Gastrocnemius medialis (tissue), 4 donors: ENCODE data around the gene C17orf75. TPM values are rescaled to one million over a fixed set of nuclear protein-coding genes. Genes with fewer than 3 reads are reported as not detected.
"Not testable (repeated sequence)": the region's sequence is repeated elsewhere in the genome, so short reads cannot be mapped to it uniquely, and the experiment has no call there.

Experiments used
- ATAC-seq, 2 donors: fragments of 150-250 bp; one replicate each; pipeline ENCODE4 v1.9.1; 2016
- DNase-seq, 2 donors: peaks; one replicate each; pipeline ENCODE4 v3.0.0-alpha.2; 2019
- H3K27ac ChIP-seq, 4 donors: fragments of 200-600 bp; sonication (generic); 1 replicate in 1 of 4; 2 replicates in 3 of 4; pipeline ENCODE4 v1.5.1; 2016 to 2018; ENCODE audit warnings: mild to moderate bottlenecking in 2 of 4, moderate library complexity in 1 of 4
- H3K27me3 ChIP-seq, 3 donors: fragments of 200-600 bp; sonication (generic) in 2 of 3; 1 replicate in 1 of 3; 2 replicates in 2 of 3; pipeline versions ENCODE4 v1.5.1 to v1.6.0; 2016 to 2019; ENCODE audit warnings: mild to moderate bottlenecking in 1 of 3, moderate library complexity in 1 of 3
- H3K36me3 ChIP-seq, 2 donors: fragments of 200-600 bp; sonication (generic) in 1 of 2; one replicate each; pipeline ENCODE4 v1.5.1; 2017 to 2018
- H3K4me1 ChIP-seq, 2 donors: fragments of 200-600 bp; sonication (generic) in 1 of 2; one replicate each; pipeline ENCODE4 v1.5.1; 2016 to 2017; ENCODE audit warnings: mild to moderate bottlenecking in 2 of 2
- H3K4me3 ChIP-seq, 4 donors: fragments of 200-600 bp; sonication (generic) in 3 of 4; 1 replicate in 1 of 4; 2 replicates in 3 of 4; pipeline ENCODE4 v1.5.1; 2016 to 2019; ENCODE audit warnings: mild to moderate bottlenecking in 2 of 4
- H3K9me3 ChIP-seq, 3 donors: fragments of 200-600 bp; sonication (generic) in 2 of 3; 1 replicate in 1 of 3; 2 replicates in 2 of 3; pipeline ENCODE4 v1.5.1; 2016 to 2019
- CTCF ChIP-seq, 5 experiments: fragments of 450-650 bp in 3 of 5; fragments of 200-600 bp in 2 of 5; sonication (generic) in 2 of 5; IDR thresholded peaks in 4 of 5; conservative IDR thresholded peaks in 1 of 5; 1 replicate in 4 of 5; 2 replicates in 1 of 5; pipeline ENCODE4 v1.5.1; 2016 to 2019; ENCODE audit warnings: antibody characterized with exemption in 5 of 5, mild to moderate bottlenecking in 3 of 5, moderate library complexity in 3 of 5
- POLR2A ChIP-seq, 2 donors: fragments of 450-650 bp; IDR thresholded peaks; one replicate each; pipeline ENCODE4 v1.6.1; 2017; ENCODE audit warnings: antibody characterized with exemption in 2 of 2, mild to moderate bottlenecking in 2 of 2, moderate library complexity in 2 of 2
- in situ Hi-C, 4 donors: fragments of 200-750 bp; cut with MboI; loops; one replicate each; pipeline versions ENCODE4 v1.15.0 to v1.8.0; 2017; ENCODE audit warnings: low sequenced_read_pairs in 4 of 4
- intact Hi-C: fragments of 100-400 bp; cut with DNase I; formaldehyde crosslinking; loops from one replicate; pipeline ENCODE4 v1.15.1; 2023; ENCODE audit warnings: low total_unique reads
- total RNA-seq, 4 donors: library from RNA; depleted of rRNA; stranded (reverse); fragments of >200 nt; gene quantifications; one replicate each; pipeline versions ENCODE4 v1.1.0 to v1.2.3, GENCODE V29; 2016

Gene C17orf75
- 1 to 10 TPM; 4.1 to 8.9 (median 7.7) TPM for total RNA-seq

- DNase-seq (peak; percentile 47 to 75), ATAC-seq (peak; percentile 93)
- no peak for TF ChIP-seq CTCF (IDR thresholded peaks at IDR 0.05 in 4 of 5, conservative IDR thresholded peaks at IDR 0.05 in 1 of 5)
- peak in 1 of 2 donors; percentile 20 for TF ChIP-seq POLR2A (IDR thresholded peaks at IDR 0.05)
- peaks cover 0 to 21% of the 10 kb centered on the region in 2 donors for H3K36me3 ChIP-seq
- no peaks in the 10 kb centered on the region for H3K9me3 ChIP-seq
- H3K4me1 ChIP-seq, result peaks cover 0 to 18% of the 10 kb centered on the region in 2 donors
- peak within 1 kb of the TSS; percentile 63 to 79 (median 70) for H3K4me3 ChIP-seq
- in situ Hi-C loops, result loop anchor here in 1 of 4 donors (25.0 kb wide), 1 partner anchor 330 kb away; the partner anchor contains the start of gene LRRC37B
- intact Hi-C loops, result loop anchor here (5.0 kb wide), 1 partner anchor 105 kb away; no protein-coding TSS in a partner anchor
- H3K27ac ChIP-seq, result peak within 1 kb of the TSS; percentile 76 to 81 (median 80)
- H3K27me3 ChIP-seq, result no peaks in the 10 kb centered on the region
These were observed at the start of gene C17orf75 for GRCh38 chr17:32341857-32342602. TSS of gene C17orf75 (minus strand) at chr17:32342173. CDS start at chr17:32342139, 34 bp downstream.

GRCh38 chr17:32388613-32389459 is 46.9 kb upstream of the C17orf75 start:
- H3K4me1 ChIP-seq, result no peaks in the 10 kb centered on the region
- H3K27ac ChIP-seq, result peak overlapping the region in 1 of 4 donors; percentile 17
- H3K4me3 ChIP-seq, result no peak overlapping the region
- intact Hi-C loops, result no loop called here
- in situ Hi-C loops, result no loop called here
- TF ChIP-seq POLR2A (IDR thresholded peaks at IDR 0.05) (no peak), CTCF (IDR thresholded peaks at IDR 0.05 in 4 of 5, conservative IDR thresholded peaks at IDR 0.05 in 1 of 5) (no peak)
- H3K36me3 ChIP-seq, result peaks cover 0 to 6% of the 10 kb centered on the region in 2 donors
- no peaks in the 10 kb centered on the region for H3K9me3 ChIP-seq
- ATAC-seq, result peak in 1 of 2 donors; percentile 29
- H3K27me3 ChIP-seq, result no peaks in the 10 kb centered on the region
- DNase-seq, result no peak

- H3K27me3 ChIP-seq, H3K4me1 ChIP-seq, H3K36me3 ChIP-seq, in situ Hi-C loops, intact Hi-C loops, H3K27ac ChIP-seq, ATAC-seq, H3K9me3 ChIP-seq, H3K4me3 ChIP-seq, DNase-seq: not testable (repeated sequence)
These were observed 46.2 kb upstream of the C17orf75 start for GRCh38 chr17:32388128-32388527.

GRCh38 chr17:32386844-32387243 is 44.9 kb upstream of the C17orf75 start:
- Histone ChIP-seq H3K4me1 (no peaks in the 10 kb centered on the region), H3K27me3 (no peaks in the 10 kb centered on the region), H3K4me3 (no peak overlapping the region), H3K36me3 (peaks cover 0 to 19% of the 10 kb centered on the region in 2 donors), H3K9me3 (no peaks in the 10 kb centered on the region), H3K27ac (peak overlapping the region in 1 of 4 donors; percentile 3)
- ATAC-seq (peak; percentile 52 to 66), DNase-seq (no peak)
- in situ Hi-C loops (no loop called here), intact Hi-C loops (no loop called here)
- TF ChIP-seq CTCF (IDR thresholded peaks at IDR 0.05 in 4 of 5, conservative IDR thresholded peaks at IDR 0.05 in 1 of 5) (no peak), POLR2A (IDR thresholded peaks at IDR 0.05) (no peak)

GRCh38 chr17:32385971-32386370 is 44.0 kb upstream of the C17orf75 start:
- in situ Hi-C loops, result no loop called here
- intact Hi-C loops, result no loop called here
- TF ChIP-seq POLR2A (IDR thresholded peaks at IDR 0.05), result no peak
- TF ChIP-seq CTCF (IDR thresholded peaks at IDR 0.05 in 4 of 5, conservative IDR thresholded peaks at IDR 0.05 in 1 of 5), result no peak
- Histone ChIP-seq H3K27ac (no peak overlapping the region), H3K9me3 (no peaks in the 10 kb centered on the region), H3K4me3 (no peak overlapping the region), H3K27me3 (no peaks in the 10 kb centered on the region), H3K36me3 (peaks cover 0 to 26% of the 10 kb centered on the region in 2 donors), H3K4me1 (no peaks in the 10 kb centered on the region)
- no peak for DNase-seq
- ATAC-seq, result no peak
